Endodermal cell (in vitro differentiated cells): ENCODE data around the gene KIF25. TPM values are rescaled to one million over a fixed set of nuclear protein-coding genes. Genes with fewer than 3 reads are reported as not detected.

Source experiments
- DNase-seq: peaks from one replicate; pipeline ENCODE4 v3.0.0-alpha.2; 2017
- H3K27ac ChIP-seq: 2 replicates; pipeline ENCODE4 v1.5.1; 2013; ENCODE audit warnings: mild to moderate bottlenecking, low read depth, low read length, moderate library complexity
- H3K27me3 ChIP-seq: 2 replicates; pipeline ENCODE4 v1.6.1; 2013; ENCODE audit warnings: mild to moderate bottlenecking, low read length, moderate library complexity; ENCODE audit not compliant: insufficient read depth, control insufficient read depth, poor library complexity, severe bottlenecking
- H3K36me3 ChIP-seq: 2 replicates; pipeline ENCODE4 v1.7.0; 2013; ENCODE audit warnings: mild to moderate bottlenecking, low read length, moderate library complexity; ENCODE audit not compliant: control insufficient read depth, insufficient read depth
- H3K4me1 ChIP-seq: one replicate; pipeline ENCODE4 v1.7.0; 2013; ENCODE audit warnings: low read length; ENCODE audit not compliant: control insufficient read depth, insufficient read depth
- H3K4me3 ChIP-seq: 2 replicates; pipeline ENCODE4 v1.5.1; 2013; ENCODE audit warnings: mild to moderate bottlenecking, low read length, moderate library complexity
- H3K9ac ChIP-seq: 2 replicates; pipeline ENCODE4 v1.6.1; 2013; ENCODE audit warnings: mild to moderate bottlenecking, low read length, moderate library complexity; ENCODE audit not compliant: poor library complexity, severe bottlenecking; ENCODE audit errors: extremely low read depth
- H3K9me3 ChIP-seq: 2 replicates; pipeline ENCODE4 v1.6.1; 2013; ENCODE audit warnings: mild to moderate bottlenecking, low read length, moderate library complexity; ENCODE audit not compliant: control insufficient read depth
- H3K27ac Mint-ChIP-seq: 2 replicates; pipeline ENCODE4 v1.8.0; 2020; ENCODE audit warnings: mixed read lengths
- H3K27me3 Mint-ChIP-seq: 2 replicates; pipeline ENCODE4 v1.8.0; 2021; ENCODE audit warnings: mild to moderate bottlenecking, mixed read lengths; ENCODE audit not compliant: insufficient read depth
- H3K36me3 Mint-ChIP-seq: 2 replicates; pipeline ENCODE4 v1.8.0; 2020; ENCODE audit warnings: low read depth, mixed read lengths
- H3K4me1 Mint-ChIP-seq: 2 replicates; pipeline ENCODE4 v1.8.0; 2020; ENCODE audit warnings: mixed read lengths
- H3K4me3 Mint-ChIP-seq: 2 replicates; pipeline ENCODE4 v1.8.0; 2020; ENCODE audit warnings: mild to moderate bottlenecking, moderate library complexity, mixed read lengths
- H3K9me3 Mint-ChIP-seq: 2 replicates; pipeline ENCODE4 v1.8.0; 2020; ENCODE audit warnings: mild to moderate bottlenecking, mixed read lengths
- CTCF ChIP-seq: fragments of 200-600 bp; sonication (generic); conservative IDR thresholded peaks from 2 replicates; pipeline ENCODE4 v1.5.0; 2021; ENCODE audit warnings: antibody characterized with exemption, mild to moderate bottlenecking
- WGBS, 2 experiments: methylation state at CpG; one replicate each; pipeline versions ENCODE4 v1.1.5 to v1.1.7; 2013; ENCODE audit warnings: missing lambda C conversion rate in 2 of 2, mixed read lengths in 1 of 2; ENCODE audit not compliant: insufficient coverage in 1 of 2, insufficient read length in 1 of 2; 5-methylcytosine and 5-hydroxymethylcytosine counted together
- total RNA-seq, 2 donors: library from RNA; stranded (reverse); fragmentation: NEBNext Ultra II Directional in 1 of 2; extraction: Animal tissue kit (Norgen Biotek cat#: 25700) in 1 of 2; gene quantifications; 2 replicates in 1 of 2; 3 replicates in 1 of 2; pipeline ENCODE4 v1.2.1, GENCODE V29; 2021

Gene KIF25
- total RNA-seq, 2 donors from 2014 or later = 1.3 TPM; not detected in 1

- no peaks in the 10 kb centered on the region for H3K36me3 ChIP-seq
- 93 to 94% methylated on average over 7 to 10 of the region's 10 CpGs for WGBS, 2 experiments
- Mint-ChIP-seq H3K27ac (no peak overlapping the region), H3K27me3 (no peaks in the 10 kb centered on the region), H3K4me1 (no peaks in the 10 kb centered on the region), H3K9me3 (no peaks in the 10 kb centered on the region), H3K4me3 (no peak overlapping the region), H3K36me3 (no peaks in the 10 kb centered on the region)
- H3K9ac ChIP-seq = no peak overlapping the region
- H3K4me1 ChIP-seq = no peaks in the 10 kb centered on the region
- no peaks in the 10 kb centered on the region for H3K27me3 ChIP-seq
- DNase-seq = no peak
- no peak for TF ChIP-seq CTCF
- H3K27ac ChIP-seq = no peak overlapping the region
- no peaks in the 10 kb centered on the region for H3K9me3 ChIP-seq
- no peak overlapping the region for H3K4me3 ChIP-seq
These were observed 51.2 kb downstream of the KIF25 start for GRCh38 chr6:168048724-168049025.

- H3K36me3 Mint-ChIP-seq = no peaks in the 10 kb centered on the region
- 92 to 93% methylated on average over 17 to 20 of the region's 20 CpGs for WGBS, 2 experiments
- no peak for TF ChIP-seq CTCF
These were observed 51.8 kb downstream of the KIF25 start for GRCh38 chr6:168049277-168049676.

GRCh38 chr6:168049706-168050224 lies 52.3 kb downstream of the KIF25 start:
- Histone ChIP-seq H3K27ac (no peak overlapping the region), H3K9me3 (no peaks in the 10 kb centered on the region), H3K36me3 (no peaks in the 10 kb centered on the region), H3K4me1 (no peaks in the 10 kb centered on the region), H3K27me3 (no peaks in the 10 kb centered on the region), H3K9ac (no peak overlapping the region), H3K4me3 (no peak overlapping the region)
- no peak for DNase-seq
- Mint-ChIP-seq H3K9me3 (no peaks in the 10 kb centered on the region), H3K27me3 (no peaks in the 10 kb centered on the region), H3K27ac (no peak overlapping the region), H3K36me3 (no peaks in the 10 kb centered on the region), H3K4me3 (no peak overlapping the region), H3K4me1 (no peaks in the 10 kb centered on the region)
- WGBS, 2 experiments = 92 to 96% methylated on average over 18 to 19 of the region's 21 CpGs
- TF ChIP-seq CTCF = no peak

More at GRCh38 chr6:168049277-168049676, 51.8 kb downstream of the KIF25 start:
- Histone ChIP-seq H3K27ac (no peak overlapping the region), H3K4me1 (no peaks in the 10 kb centered on the region), H3K9me3 (no peaks in the 10 kb centered on the region), H3K9ac (no peak overlapping the region), H3K36me3 (no peaks in the 10 kb centered on the region), H3K4me3 (no peak overlapping the region), H3K27me3 (no peaks in the 10 kb centered on the region)
- no peaks in the 10 kb centered on the region for H3K4me1 Mint-ChIP-seq
- no peaks in the 10 kb centered on the region for H3K27me3 Mint-ChIP-seq
- H3K9me3 Mint-ChIP-seq = no peaks in the 10 kb centered on the region
- H3K27ac Mint-ChIP-seq = no peak overlapping the region
- no peak overlapping the region for H3K4me3 Mint-ChIP-seq
- no peak for DNase-seq
